Measurements from ENCODE around the gene AP3S1. TPM values are rescaled to one million over a fixed set of nuclear protein-coding genes. Genes with fewer than 3 reads are reported as not detected.

AP3S1 gene
- 105 to 133 TPM (median 124 TPM) in 3 replicates for total RNA-seq
- long read RNA-seq, transcript AP3S1-201 (6 exons, 1,730 nt), result major isoform, 146 of 163 reads
- long read RNA-seq, partial matches to known transcripts, result 1 of 163 reads
- long read RNA-seq, other reads (novel, unspliced or antisense), result 16 of 163 reads

- no peaks in the 10 kb centered on the region for H3K9me3 Mint-ChIP-seq (ENCODE audit: low read depth)
- peaks cover 60% of the 10 kb centered on the region for H3K4me1 Mint-ChIP-seq (ENCODE audit: low read depth)
These were observed at the start of gene AP3S1, which contains the start of gene ATG12 for GRCh38 chr5:115841382-115842088. Gene AP3S1, plus strand, starts transcription at chr5:115841935. Its CDS starts 103 bp downstream, at chr5:115842038. Gene ATG12, minus strand, starts transcription at chr5:115841565. Its CDS starts 13 bp downstream, at chr5:115841552.

GRCh38 chr5:115795700-115796099 is 46.0 kb upstream of the AP3S1 start:
- Mint-ChIP-seq H3K27ac (ENCODE audit: unreplicated experiment) (no peak overlapping the region), H3K4me3 (ENCODE audit: unreplicated experiment) (no peak overlapping the region), H3K27me3 (ENCODE audit: low read depth) (peaks cover 18% of the 10 kb centered on the region), H3K36me3 (ENCODE audit: low read depth) (no peaks in the 10 kb centered on the region), H3K4me1 (ENCODE audit: low read depth) (no peaks in the 10 kb centered on the region), H3K9me3 (ENCODE audit: low read depth) (no peaks in the 10 kb centered on the region)
- TF ChIP-seq CTCF (IDR thresholded peaks at IDR 0.05), result no peak
- DNase-seq (ENCODE audit: low spot score), result no peak

More at GRCh38 chr5:115841382-115842088, at the start of gene AP3S1, which contains the start of gene ATG12:
- H3K36me3 Mint-ChIP-seq (ENCODE audit: low read depth), result peaks cover 6% of the 10 kb centered on the region
- DNase-seq (ENCODE audit: low spot score), result peak; percentile 96
- peak within 1 kb of the TSS; percentile 99 for H3K27ac Mint-ChIP-seq (ENCODE audit: unreplicated experiment)
- H3K27me3 Mint-ChIP-seq (ENCODE audit: low read depth), result no peaks in the 10 kb centered on the region
- H3K4me3 Mint-ChIP-seq (ENCODE audit: unreplicated experiment), result peak within 1 kb of the TSS; percentile 94
- TF ChIP-seq CTCF (IDR thresholded peaks at IDR 0.05), result no peak

- no peak overlapping the region for H3K27ac Mint-ChIP-seq (ENCODE audit: unreplicated experiment)
- no peaks in the 10 kb centered on the region for H3K36me3 Mint-ChIP-seq (ENCODE audit: low read depth)
- no peak for DNase-seq (ENCODE audit: low spot score)
- no peaks in the 10 kb centered on the region for H3K4me1 Mint-ChIP-seq (ENCODE audit: low read depth)
- peaks cover 12% of the 10 kb centered on the region for H3K27me3 Mint-ChIP-seq (ENCODE audit: low read depth)
- no peak overlapping the region for H3K4me3 Mint-ChIP-seq (ENCODE audit: unreplicated experiment)
- no peak for TF ChIP-seq CTCF (IDR thresholded peaks at IDR 0.05)
- H3K9me3 Mint-ChIP-seq (ENCODE audit: low read depth), result no peaks in the 10 kb centered on the region
These were observed 45.1 kb upstream of the AP3S1 start for GRCh38 chr5:115796656-115797055.

- Mint-ChIP-seq H3K9me3 (ENCODE audit: low read depth) (no peaks in the 10 kb centered on the region), H3K36me3 (ENCODE audit: low read depth) (no peaks in the 10 kb centered on the region), H3K27me3 (ENCODE audit: low read depth) (no peaks in the 10 kb centered on the region), H3K4me1 (ENCODE audit: low read depth) (no peaks in the 10 kb centered on the region), H3K27ac (ENCODE audit: unreplicated experiment) (no peak overlapping the region), H3K4me3 (ENCODE audit: unreplicated experiment) (no peak overlapping the region)
- DNase-seq (ENCODE audit: low spot score), result no peak
- no peak for TF ChIP-seq CTCF (IDR thresholded peaks at IDR 0.05)
These were observed 43.5 kb upstream of the AP3S1 start for GRCh38 chr5:115798252-115798651.

- TF ChIP-seq CTCF (IDR thresholded peaks at IDR 0.05), result no peak
- H3K27me3 Mint-ChIP-seq (ENCODE audit: low read depth), result no peaks in the 10 kb centered on the region
- no peak overlapping the region for H3K4me3 Mint-ChIP-seq (ENCODE audit: unreplicated experiment)
- DNase-seq (ENCODE audit: low spot score), result no peak
- H3K4me1 Mint-ChIP-seq (ENCODE audit: low read depth), result no peaks in the 10 kb centered on the region
- no peaks in the 10 kb centered on the region for H3K9me3 Mint-ChIP-seq (ENCODE audit: low read depth)
- H3K27ac Mint-ChIP-seq (ENCODE audit: unreplicated experiment), result no peak overlapping the region
- peaks cover 3% of the 10 kb centered on the region for H3K36me3 Mint-ChIP-seq (ENCODE audit: low read depth)
These were observed 41.6 kb upstream of the AP3S1 start for GRCh38 chr5:115800108-115800507.

All from chondrocyte (in vitro differentiated cells).